ENCODE results near the gene HSPB6.
"Not testable (repeated sequence)": the region's sequence is repeated elsewhere in the genome, so short reads cannot be mapped to it uniquely, and the experiment has no call there.

HSPB6 gene

DNA sequence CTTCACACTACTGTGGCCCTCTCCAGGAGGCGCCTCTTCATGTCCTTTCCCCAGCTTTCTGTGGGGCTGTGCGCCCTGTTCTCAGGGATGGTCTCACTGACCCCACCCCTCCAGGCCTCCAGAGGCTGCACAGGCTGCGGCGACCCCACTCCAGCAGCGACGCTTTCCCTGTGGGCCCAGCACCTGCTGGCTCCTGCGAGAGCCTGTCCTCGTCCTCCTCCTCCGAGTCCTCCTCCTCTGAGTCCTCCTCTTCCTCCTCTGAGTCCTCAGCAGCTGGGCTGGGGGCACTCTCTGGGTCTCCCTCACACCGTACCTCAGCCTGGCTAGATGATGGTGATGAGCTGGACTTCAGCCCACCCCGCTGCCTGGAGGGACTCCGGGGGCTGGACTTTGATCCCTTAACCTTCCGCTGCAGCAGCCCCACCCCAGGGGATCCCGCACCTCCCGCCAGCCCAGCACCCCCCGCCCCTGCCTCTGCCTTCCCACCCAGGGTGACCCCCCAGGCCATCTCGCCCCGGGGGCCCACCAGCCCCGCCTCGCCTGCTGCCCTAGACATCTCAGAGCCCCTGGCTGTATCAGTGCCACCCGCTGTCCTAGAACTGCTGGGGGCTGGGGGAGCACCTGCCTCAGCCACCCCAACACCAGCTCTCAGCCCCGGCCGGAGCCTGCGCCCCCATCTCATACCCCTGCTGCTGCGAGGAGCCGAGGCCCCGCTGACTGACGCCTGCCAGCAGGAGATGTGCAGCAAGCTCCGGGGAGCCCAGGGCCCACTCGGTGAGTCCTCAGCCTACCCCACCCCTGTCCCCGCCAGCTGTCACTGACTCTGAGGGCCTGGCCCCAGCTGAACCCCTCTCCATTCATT is 29.7 kb upstream of the HSPB6 start:
- DNase-seq (ENCODE audit: low read depth in 2 of 2), result no peak

DNA sequence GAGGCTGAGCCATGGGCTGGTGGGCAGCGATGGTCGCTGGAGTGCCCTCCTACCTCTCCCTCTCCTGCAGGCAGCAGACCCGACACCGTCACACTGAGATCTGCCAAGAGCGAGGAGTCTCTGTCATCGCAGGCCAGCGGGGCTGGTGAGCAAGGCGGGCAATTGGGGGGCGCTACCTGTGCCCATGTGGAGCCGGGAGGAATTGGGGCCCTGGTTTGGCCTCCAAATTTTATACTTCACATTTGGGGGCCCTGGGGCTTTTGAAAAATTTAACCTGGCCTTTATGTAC is 28.5 kb upstream of the HSPB6 start:
- DNase-seq (ENCODE audit: low read depth in 2 of 2), result no peak

GRCh38 chr19:35784503-35785338 is 27.9 kb upstream of the HSPB6 start:
- no peak for DNase-seq (ENCODE audit: low read depth in 2 of 2)

DNA sequence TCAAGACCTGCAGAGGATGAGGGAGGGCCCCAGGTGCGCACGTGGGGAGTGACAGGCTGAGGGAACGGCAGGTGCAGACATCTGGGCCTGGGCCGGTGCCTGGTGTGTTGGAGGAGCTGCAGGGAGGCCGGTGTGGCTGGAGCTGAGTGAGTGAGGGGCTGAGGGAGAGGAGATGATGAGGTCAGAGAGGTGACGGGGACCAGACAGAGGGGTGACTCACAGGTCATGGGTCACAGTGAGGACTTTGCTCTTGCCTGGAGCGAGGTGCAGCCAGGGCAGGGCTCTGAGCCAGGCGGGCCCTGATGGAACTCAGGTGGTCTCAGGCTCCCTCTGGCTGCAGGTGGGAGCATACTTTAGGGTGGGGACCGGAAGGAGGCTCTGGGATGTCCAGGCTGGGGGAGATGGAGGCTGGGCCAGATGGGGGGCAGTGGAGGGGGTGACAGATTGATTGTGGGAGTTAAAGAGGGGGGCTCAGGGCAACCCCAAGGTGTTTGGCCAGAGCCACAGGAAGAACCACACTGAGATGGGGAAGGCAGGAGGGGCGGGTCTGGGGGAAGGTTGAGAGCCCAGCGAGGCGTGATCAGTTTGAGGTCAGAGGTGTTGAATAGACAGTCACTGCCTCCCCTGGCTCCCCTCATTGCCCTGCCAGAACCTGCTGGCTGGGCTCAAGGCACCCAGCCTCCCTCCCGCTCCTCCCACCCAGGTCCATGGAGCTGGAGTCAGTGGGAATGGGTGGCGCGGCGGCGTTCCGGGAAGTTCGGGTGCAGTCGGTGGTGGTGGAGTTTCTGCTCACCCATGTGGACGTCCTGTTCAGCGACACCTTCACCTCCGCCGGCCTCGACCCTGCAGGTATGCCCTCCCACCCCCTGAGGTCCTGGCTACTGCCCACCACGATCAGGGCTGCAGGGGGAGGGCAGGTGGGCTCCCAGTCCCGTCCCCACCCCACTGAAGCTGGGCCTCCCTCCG is 26.9 kb upstream of the HSPB6 start:
- no peak for DNase-seq (ENCODE audit: low read depth in 2 of 2)

GRCh38 chr19:35782589-35782988 is 25.8 kb upstream of the HSPB6 start:
- DNase-seq (ENCODE audit: low read depth in 2 of 2), result no peak

GRCh38 chr19:35781650-35782049 is 24.8 kb upstream of the HSPB6 start:
- DNase-seq (ENCODE audit: low read depth in 2 of 2), result no peak

DNA sequence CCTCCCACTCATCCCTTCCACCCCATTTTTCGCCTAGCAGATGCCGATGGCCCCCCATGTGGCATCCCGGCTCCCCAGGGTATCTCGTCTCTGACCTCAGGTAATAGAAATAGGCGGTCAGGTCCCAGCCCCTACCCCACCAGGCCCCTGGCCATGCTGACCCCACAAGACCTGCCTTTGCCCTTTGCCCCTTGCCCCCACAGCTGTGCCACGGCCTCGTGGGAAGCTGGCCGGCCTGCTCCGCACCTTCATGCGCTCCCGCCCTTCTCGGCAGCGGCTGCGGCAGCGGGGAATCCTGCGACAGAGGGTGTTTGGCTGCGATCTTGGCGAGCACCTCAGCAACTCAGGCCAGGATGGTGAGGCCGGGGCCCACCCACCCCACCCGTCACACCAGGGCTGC is 23.9 kb upstream of the HSPB6 start:
- no peak for DNase-seq (ENCODE audit: low read depth in 2 of 2)

GRCh38 chr19:35780058-35780457 is 23.2 kb upstream of the HSPB6 start:
- no peak for DNase-seq (ENCODE audit: low read depth in 2 of 2)

DNA sequence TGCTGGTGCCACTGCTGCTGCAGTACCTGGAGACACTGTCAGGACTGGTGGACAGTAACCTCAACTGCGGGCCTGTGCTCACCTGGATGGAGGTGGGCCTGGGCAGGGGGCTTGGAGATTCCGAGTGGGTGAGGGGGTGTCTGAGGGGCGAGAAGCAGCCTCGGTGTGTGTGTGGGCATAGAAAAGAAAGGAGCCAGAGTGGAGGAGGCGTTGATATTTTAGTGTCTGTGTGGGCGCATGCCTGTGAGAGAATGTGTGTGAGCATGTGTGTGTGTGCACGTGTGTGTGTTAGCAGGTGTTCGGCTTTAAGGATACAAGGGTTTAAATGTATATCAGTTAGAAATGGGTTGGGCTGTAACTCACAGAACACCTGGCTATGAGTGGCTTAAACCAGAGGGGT is 22.2 kb upstream of the HSPB6 start:
- no peak for DNase-seq (ENCODE audit: low read depth in 2 of 2)

- DNase-seq (ENCODE audit: low read depth in 2 of 2), result no peak
Observed at GRCh38 chr19:35777961-35778360, 21.1 kb upstream of the HSPB6 start.

- no peak for DNase-seq (ENCODE audit: low read depth in 2 of 2)
Observed at GRCh38 chr19:35777086-35777841, 20.4 kb upstream of the HSPB6 start.

GRCh38 chr19:35776102-35776788 is 19.4 kb upstream of the HSPB6 start:
- no peak for DNase-seq (ENCODE audit: low read depth in 2 of 2)

- peak; percentile 97 for DNase-seq (ENCODE audit: low read depth in 2 of 2)
Observed at GRCh38 chr19:35775298-35776101, 18.7 kb upstream of the HSPB6 start, which contains the start of gene ARHGAP33. Gene ARHGAP33, plus strand, starts transcription at chr19:35775564. Its CDS starts 95 bp downstream, at chr19:35775659.

DNA sequence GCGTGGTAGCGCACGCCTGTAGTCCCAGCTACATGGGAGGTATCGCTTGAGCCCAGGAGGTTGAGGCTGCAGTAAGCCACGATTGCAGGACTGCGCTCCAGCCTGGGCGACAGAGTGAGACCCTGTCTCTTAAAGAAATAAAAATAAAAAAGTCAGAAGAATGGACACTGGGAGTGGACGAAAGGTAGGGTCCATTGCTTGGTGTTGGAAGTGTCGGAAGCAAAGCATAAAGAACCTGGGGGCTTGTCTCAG is 18.1 kb upstream of the HSPB6 start:
- DNase-seq (ENCODE audit: low read depth in 2 of 2), result no peak

DNA sequence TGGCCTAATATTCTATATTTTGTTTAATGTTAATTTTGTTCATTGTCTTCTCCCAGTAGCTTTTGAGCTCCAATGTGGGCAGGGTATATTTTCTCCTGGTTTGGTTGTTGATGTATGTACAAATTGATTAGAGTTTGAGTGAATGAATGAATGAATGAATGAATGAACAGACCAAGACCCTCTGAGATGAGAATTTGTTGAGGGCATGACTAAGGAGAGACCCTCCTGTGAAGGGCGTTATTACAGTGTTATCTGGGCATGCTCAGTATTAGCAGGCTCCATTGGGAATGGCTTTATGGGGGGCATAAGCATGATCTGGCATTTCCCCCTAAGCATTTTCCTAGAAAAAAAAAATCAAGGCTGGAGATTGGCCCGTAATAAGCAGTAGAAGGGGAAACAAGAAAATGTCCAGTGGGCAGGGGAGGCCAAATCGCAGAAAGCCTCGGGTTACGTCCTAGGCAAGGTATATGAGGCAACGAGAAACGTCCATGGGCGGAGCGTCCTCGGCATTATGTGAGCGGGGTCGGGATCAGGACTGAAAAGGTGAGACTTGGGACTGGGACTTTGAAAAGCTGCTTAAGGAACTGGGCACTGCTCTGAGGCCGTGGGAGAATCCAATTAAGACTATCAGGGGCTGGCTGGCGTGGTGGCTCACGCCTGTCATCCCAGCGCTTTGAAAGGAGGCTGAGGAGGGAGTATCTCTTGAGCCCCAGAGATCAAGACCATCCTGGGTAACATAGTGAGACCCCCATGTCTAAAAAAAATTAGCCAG is 17.6 kb upstream of the HSPB6 start:
- no peak for DNase-seq (ENCODE audit: low read depth in 2 of 2)

DNA sequence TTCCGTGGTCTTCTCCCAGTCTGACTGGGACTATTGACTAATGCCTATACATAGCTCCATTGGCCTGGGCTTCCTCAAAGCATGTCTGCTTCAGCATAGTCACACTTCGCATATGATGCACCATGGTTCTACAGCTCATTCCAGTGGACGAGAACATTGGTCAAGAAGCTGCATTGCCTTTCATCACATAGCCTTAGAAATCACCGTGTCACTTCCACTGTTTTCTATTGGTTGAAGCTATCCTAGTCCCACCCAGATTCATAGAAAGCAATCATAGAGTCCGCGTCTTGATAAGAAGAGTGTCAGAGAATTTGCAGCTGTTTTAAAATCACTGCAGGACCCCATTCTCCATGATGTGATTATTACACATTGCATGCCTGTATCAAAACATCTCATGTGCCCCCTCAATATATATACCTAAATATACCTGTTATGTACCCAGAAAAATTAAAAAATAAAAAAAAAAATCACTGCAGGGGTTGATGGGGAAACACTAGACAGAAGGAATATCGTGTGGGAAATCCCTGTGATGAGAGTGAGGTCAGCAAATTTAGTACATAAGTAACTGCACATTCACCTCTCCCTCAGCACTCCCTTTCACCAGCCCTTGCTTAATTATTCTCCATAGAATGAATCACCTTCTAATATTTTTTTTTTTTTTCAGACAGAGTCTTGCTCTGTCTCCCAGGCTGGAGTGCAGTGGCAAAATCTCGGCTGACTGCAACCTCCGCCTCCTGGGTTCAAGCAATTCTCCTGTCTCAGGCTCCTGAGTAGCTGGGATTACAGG is 16.4 kb upstream of the HSPB6 start:
- DNase-seq (ENCODE audit: low read depth in 2 of 2), result no peak

DNA sequence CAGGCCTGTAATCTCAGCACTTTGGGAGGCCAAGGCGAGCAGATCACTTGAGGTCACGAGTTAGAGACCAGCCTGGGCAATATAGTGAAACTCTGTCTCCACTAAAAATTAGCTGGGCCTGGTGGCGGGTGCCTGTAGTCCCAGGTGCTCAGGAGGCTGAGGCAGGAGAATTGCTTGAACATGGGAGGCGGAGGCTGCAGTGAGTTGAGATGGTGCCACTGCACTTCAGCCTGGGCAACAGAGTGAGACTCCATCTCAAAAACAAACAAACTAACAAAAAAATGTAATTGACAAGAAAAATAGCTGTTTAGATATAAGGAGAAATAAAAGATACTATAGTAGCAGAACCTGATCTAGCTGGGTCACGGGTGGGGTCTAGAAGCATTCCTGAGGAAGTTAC is 15.5 kb upstream of the HSPB6 start:
- DNase-seq (ENCODE audit: low read depth in 2 of 2), result not testable (repeated sequence)

DNA sequence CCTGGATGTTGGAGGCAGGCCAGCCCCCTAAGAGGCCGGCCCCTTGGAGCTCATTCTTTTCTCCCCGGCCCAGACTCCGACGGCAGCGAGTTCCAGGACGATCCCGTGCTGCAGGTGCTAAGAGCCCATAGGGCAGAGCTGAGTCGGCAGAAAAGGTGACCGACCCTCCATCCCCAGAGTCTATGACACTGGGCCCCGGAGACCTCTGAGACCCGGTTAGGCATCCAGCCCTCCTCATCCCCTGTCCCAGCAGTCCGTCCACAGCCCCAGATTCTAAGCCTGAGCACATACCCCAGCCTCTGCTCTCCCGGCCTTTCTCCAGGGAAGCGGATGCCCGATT is 11.2 kb upstream of the HSPB6 start:
- DNase-seq (ENCODE audit: low read depth in 2 of 2), result no peak
